Osteoblast (primary cell): Measurements from ENCODE around the gene CNPPD1. TPM values are rescaled to one million over a fixed set of nuclear protein-coding genes. Genes with fewer than 3 reads are reported as not detected.

ENCODE experiments used
- DNase-seq: peaks from one replicate; pipeline ENCODE4 v3.0.0; 2011; ENCODE audit warnings: low spot score, mixed read lengths; ENCODE audit not compliant: insufficient read length; ENCODE audit errors: missing footprints
- H2AFZ ChIP-seq: 2 replicates; pipeline ENCODE4 v1.6.0; 2011; ENCODE audit warnings: mild to moderate bottlenecking, low read length
- H3K27ac ChIP-seq: 2 replicates; pipeline ENCODE4 v1.5.1; 2011; ENCODE audit warnings: mild to moderate bottlenecking, low read depth, low read length, moderate library complexity
- H3K27me3 ChIP-seq: 2 replicates; pipeline ENCODE4 v1.6.0; 2012; ENCODE audit warnings: mild to moderate bottlenecking, control low read depth, inconsistent platforms, low read length, moderate library complexity; ENCODE audit not compliant: insufficient read depth
- H3K36me3 ChIP-seq: 2 replicates; pipeline ENCODE4 v1.5.1; 2011; ENCODE audit warnings: mild to moderate bottlenecking, low read length, control low read depth, moderate library complexity; ENCODE audit not compliant: insufficient read depth
- H3K4me1 ChIP-seq: 2 replicates; pipeline ENCODE4 v1.5.1; 2011; ENCODE audit warnings: mild to moderate bottlenecking, low read length, control low read depth, moderate library complexity; ENCODE audit not compliant: insufficient read depth
- H3K4me2 ChIP-seq: 2 replicates; pipeline ENCODE4 v1.6.0; 2011; ENCODE audit warnings: mild to moderate bottlenecking, low read length; ENCODE audit not compliant: insufficient read depth
- H3K4me3 ChIP-seq: fragments of 200-600 bp; sonication (generic); 3 replicates; pipeline ENCODE4 v1.5.1; 2012; ENCODE audit warnings: mild to moderate bottlenecking, low read length, inconsistent platforms; ENCODE audit not compliant: insufficient read depth
- H3K79me2 ChIP-seq: 2 replicates; pipeline ENCODE4 v1.6.0; 2012; ENCODE audit warnings: mild to moderate bottlenecking, low read length, control low read depth, inconsistent platforms; ENCODE audit not compliant: insufficient read depth
- H3K9me3 ChIP-seq: 2 replicates; pipeline ENCODE4 v1.5.1; 2011; ENCODE audit warnings: low read depth, low read length, control low read depth
- H4K20me1 ChIP-seq: 2 replicates; pipeline ENCODE4 v1.6.0; 2012; ENCODE audit warnings: mild to moderate bottlenecking, low read length, control low read depth; ENCODE audit not compliant: insufficient read depth
- total RNA-seq: library from RNA; depleted of rRNA; stranded (reverse); fragments of >200 nt; gene quantifications from 2 replicates; pipeline ENCODE4 v1.2.3, GENCODE V29; 2012
- TF ChIP-seq, protein P1 (sequence below): IDR thresholded peaks from 2 replicates; pipeline ENCODE4 v1.5.1; 2011; ENCODE audit warnings: mild to moderate bottlenecking, low read depth, low read length, moderate library complexity; ENCODE audit errors: extremely low read depth

Gene CNPPD1
- total RNA-seq, 1 donor = 26.1 TPM

DNA sequence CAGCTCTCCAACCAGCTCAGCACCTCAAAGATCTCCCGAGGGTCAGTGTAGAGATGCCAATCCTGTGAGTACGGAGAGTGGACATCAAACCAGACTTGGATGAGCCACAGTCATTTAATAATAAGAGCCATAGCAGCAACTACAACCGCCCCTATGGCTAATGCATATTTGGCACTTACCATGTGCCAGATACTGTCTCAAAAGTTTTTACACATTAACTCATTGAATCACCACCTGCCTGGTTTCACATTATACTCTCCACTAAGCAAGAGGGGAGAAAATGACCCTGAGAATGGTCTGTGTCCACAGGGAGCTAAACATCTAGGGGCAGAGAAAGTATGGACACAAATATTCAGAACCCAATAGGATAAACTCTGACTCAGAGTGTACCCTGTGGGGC is 2.6 kb downstream of the CNPPD1 start:
- no peak for DNase-seq
- TF ChIP-seq, protein P1, sequence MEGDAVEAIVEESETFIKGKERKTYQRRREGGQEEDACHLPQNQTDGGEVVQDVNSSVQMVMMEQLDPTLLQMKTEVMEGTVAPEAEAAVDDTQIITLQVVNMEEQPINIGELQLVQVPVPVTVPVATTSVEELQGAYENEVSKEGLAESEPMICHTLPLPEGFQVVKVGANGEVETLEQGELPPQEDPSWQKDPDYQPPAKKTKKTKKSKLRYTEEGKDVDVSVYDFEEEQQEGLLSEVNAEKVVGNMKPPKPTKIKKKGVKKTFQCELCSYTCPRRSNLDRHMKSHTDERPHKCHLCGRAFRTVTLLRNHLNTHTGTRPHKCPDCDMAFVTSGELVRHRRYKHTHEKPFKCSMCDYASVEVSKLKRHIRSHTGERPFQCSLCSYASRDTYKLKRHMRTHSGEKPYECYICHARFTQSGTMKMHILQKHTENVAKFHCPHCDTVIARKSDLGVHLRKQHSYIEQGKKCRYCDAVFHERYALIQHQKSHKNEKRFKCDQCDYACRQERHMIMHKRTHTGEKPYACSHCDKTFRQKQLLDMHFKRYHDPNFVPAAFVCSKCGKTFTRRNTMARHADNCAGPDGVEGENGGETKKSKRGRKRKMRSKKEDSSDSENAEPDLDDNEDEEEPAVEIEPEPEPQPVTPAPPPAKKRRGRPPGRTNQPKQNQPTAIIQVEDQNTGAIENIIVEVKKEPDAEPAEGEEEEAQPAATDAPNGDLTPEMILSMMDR = no peak
- no peaks in the 10 kb centered on the region for H3K9me3 ChIP-seq

DNA sequence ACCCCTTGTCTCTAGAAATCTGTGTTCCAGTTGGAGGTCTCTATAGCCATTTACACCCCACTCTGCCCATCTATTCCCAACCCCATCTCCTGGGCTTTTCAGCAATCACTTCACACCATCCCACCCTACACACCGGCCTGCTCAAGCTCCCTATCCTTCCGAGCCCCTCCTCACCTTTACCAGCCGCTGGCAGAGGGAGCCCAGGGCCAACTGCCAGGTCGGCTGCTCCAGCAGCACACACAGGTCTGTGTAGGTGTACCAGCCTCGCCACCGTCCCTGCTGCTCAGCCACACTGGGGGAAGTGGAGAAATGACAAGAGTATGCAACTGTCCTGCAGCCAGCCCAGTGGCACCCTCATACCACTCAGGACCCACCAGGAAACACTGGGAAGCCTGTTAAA is 3.5 kb downstream of the CNPPD1 start:
- Histone ChIP-seq H4K20me1 (peaks cover 4% of the 10 kb centered on the region), H3K4me2 (no peak overlapping the region), H3K36me3 (peaks cover 15% of the 10 kb centered on the region), H2AFZ (no peak overlapping the region), H3K79me2 (peaks cover 25% of the 10 kb centered on the region), H3K4me1 (peaks cover 26% of the 10 kb centered on the region), H3K27me3 (no peaks in the 10 kb centered on the region), H3K4me3 (no peak overlapping the region), H3K27ac (no peak overlapping the region), H3K9me3 (no peaks in the 10 kb centered on the region)
- DNase-seq = no peak
- TF ChIP-seq, protein P1 = no peak

More for the DNA sequence above, 2.6 kb downstream of the CNPPD1 start:
- Histone ChIP-seq H3K36me3 (peaks cover 15% of the 10 kb centered on the region), H2AFZ (no peak overlapping the region), H3K79me2 (peaks cover 34% of the 10 kb centered on the region), H3K4me2 (peak overlapping the region; percentile 5), H3K27ac (peak overlapping the region; percentile 9), H3K4me3 (no peak overlapping the region), H3K27me3 (no peaks in the 10 kb centered on the region), H4K20me1 (peaks cover 8% of the 10 kb centered on the region), H3K4me1 (peaks cover 31% of the 10 kb centered on the region)

DNA sequence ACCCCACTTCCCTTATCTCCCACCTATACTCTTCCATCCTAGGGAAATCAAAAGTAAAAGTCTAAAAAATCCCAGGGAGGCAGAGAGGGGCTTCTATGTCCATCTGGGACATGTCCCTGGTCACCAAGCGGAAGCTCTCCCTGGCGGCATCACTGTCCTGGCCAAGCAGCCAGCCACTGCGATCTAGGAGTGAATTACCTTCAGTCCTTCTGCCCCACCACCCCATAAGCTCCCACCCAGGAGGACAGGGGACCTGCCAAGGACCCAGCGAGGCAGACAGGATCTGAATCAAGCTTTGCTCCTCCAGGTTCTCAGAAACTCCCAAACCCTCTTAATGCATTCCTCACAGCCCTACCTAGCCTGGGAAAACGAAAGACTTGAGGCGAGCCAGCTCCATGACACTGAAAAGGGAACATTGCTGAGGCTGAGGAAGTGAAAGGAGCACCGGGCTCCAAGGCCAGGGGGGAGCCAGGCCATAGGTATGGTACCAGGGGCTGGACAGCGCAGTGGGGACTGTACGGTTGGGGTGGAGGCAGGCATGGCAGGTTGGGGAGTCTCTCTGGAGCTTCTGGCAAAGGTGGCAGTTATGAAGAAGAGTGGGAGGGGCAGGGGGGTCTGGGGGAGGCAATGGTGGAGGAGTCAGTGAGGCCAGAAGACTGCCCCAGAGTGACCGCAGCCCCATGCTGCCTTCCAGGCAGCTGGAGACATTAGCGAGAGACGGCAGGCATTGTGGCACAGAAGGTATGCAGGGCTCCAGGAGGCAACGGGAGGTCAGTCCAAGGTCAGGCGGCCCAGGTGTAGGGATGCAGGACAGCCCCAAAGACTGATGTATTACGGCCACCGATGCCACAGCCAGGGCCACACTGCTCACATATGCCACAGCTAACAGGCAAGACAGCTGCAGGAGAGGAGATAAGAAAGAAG is 4.2 kb downstream of the CNPPD1 start:
- Histone ChIP-seq H3K4me2 (no peak overlapping the region), H3K4me1 (peaks cover 24% of the 10 kb centered on the region), H3K79me2 (peaks cover 25% of the 10 kb centered on the region), H3K27me3 (no peaks in the 10 kb centered on the region), H3K27ac (peak overlapping the region; percentile 49), H2AFZ (no peak overlapping the region), H3K4me3 (no peak overlapping the region), H4K20me1 (peaks cover 4% of the 10 kb centered on the region), H3K9me3 (no peaks in the 10 kb centered on the region), H3K36me3 (peaks cover 15% of the 10 kb centered on the region)
- no peak for DNase-seq
- TF ChIP-seq, protein P1 = no peak

DNA sequence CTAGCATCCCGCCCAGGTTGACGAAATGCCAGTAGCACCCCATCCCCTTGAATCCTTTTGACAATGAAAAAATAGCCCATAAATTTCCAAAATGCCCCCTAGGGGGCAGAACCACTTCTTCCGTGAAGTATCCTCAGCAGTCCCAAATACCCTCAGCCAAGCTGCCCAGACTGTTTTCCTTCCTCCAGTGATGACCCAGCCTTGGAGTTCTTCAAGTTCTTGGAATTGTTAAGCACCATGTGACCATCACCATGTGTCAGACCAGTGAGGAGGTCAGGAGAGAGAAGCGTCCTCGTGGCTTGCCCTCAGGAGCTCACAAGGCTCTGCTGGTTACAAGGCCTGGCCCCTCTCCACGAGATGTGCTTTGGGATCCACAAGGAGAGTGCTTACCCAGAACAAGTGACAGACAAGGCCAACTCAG is 5.5 kb downstream of the CNPPD1 start:
- Histone ChIP-seq H3K79me2 (peaks cover 21% of the 10 kb centered on the region), H4K20me1 (peaks cover 4% of the 10 kb centered on the region), H3K27ac (peak overlapping the region; percentile 49), H3K36me3 (peaks cover 15% of the 10 kb centered on the region), H3K4me3 (no peak overlapping the region), H3K4me1 (peaks cover 20% of the 10 kb centered on the region), H3K9me3 (no peaks in the 10 kb centered on the region), H2AFZ (no peak overlapping the region), H3K4me2 (no peak overlapping the region), H3K27me3 (no peaks in the 10 kb centered on the region)
- DNase-seq = peak; percentile 96
- TF ChIP-seq, protein P1 = peak; percentile 90
